ENCODE data around the gene CFAP299. TPM values are rescaled to one million over a fixed set of nuclear protein-coding genes. Genes with fewer than 3 reads are reported as not detected.
"Not testable (repeated sequence)": the region's sequence is repeated elsewhere in the genome, so short reads cannot be mapped to it uniquely, and the experiment has no call there.

Gene CFAP299
- total RNA-seq, 4 donors from 2014 or later, result not detected

DNA sequence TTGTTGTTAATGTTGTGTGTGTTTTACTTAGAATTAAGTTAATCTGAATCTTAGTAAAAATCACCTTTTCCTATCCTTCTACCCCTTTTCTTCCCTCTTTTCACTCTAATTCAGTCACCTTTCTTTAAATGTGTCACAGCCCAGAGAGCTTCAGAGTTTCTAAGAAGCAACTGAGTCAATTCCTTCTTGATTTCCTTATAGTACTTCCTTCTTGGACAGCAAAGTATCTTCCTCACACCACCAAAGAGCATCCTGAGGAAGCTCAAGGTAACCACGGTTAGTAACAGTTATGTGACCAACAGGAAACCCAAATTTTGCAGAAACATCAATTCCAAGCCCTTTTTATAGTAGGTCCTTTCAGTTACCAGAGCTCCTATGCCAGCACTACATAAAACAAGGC lies 451.8 kb downstream of the CFAP299 start:
- Histone ChIP-seq H3K4me3 (no peak overlapping the region), H3K36me3 (no peaks in the 10 kb centered on the region), H3K27me3 (no peaks in the 10 kb centered on the region), H3K4me1 (no peaks in the 10 kb centered on the region), H3K9me3 (no peaks in the 10 kb centered on the region), H3K27ac (no peak overlapping the region)
- no peak for TF ChIP-seq POLR2A (IDR thresholded peaks at IDR 0.05)
- TF ChIP-seq, protein P1, sequence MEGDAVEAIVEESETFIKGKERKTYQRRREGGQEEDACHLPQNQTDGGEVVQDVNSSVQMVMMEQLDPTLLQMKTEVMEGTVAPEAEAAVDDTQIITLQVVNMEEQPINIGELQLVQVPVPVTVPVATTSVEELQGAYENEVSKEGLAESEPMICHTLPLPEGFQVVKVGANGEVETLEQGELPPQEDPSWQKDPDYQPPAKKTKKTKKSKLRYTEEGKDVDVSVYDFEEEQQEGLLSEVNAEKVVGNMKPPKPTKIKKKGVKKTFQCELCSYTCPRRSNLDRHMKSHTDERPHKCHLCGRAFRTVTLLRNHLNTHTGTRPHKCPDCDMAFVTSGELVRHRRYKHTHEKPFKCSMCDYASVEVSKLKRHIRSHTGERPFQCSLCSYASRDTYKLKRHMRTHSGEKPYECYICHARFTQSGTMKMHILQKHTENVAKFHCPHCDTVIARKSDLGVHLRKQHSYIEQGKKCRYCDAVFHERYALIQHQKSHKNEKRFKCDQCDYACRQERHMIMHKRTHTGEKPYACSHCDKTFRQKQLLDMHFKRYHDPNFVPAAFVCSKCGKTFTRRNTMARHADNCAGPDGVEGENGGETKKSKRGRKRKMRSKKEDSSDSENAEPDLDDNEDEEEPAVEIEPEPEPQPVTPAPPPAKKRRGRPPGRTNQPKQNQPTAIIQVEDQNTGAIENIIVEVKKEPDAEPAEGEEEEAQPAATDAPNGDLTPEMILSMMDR (IDR thresholded peaks at IDR 0.05), result no peak
- no peak for DNase-seq

DNA sequence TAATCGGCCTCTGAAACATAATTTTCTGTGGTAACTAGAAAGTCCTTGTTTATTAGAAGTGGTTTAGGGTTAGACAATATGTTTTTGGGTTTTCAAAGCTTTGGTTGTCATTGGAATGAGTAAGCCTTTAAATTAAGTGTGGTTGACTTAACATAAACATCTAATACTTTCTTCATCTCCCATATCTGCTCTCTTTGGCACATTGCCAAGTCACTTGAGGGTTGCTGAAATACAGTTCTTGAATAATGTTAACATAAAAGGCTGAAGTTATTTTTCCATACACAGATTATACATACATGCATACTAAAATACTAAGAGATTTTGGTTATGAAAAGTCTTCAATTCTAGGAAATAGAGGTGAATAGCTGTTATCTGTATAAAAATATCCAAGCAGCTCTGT lies 453.3 kb downstream of the CFAP299 start:
- H3K27me3 ChIP-seq, result no peaks in the 10 kb centered on the region
- H3K36me3 ChIP-seq, result no peaks in the 10 kb centered on the region
- H3K27ac ChIP-seq, result no peak overlapping the region
- DNase-seq, result no peak
- H3K4me3 ChIP-seq, result no peak overlapping the region
- TF ChIP-seq, protein P1 (IDR thresholded peaks at IDR 0.05), result no peak
- TF ChIP-seq POLR2A (IDR thresholded peaks at IDR 0.05), result no peak
- no peaks in the 10 kb centered on the region for H3K4me1 ChIP-seq
- H3K9me3 ChIP-seq, result no peaks in the 10 kb centered on the region

DNA sequence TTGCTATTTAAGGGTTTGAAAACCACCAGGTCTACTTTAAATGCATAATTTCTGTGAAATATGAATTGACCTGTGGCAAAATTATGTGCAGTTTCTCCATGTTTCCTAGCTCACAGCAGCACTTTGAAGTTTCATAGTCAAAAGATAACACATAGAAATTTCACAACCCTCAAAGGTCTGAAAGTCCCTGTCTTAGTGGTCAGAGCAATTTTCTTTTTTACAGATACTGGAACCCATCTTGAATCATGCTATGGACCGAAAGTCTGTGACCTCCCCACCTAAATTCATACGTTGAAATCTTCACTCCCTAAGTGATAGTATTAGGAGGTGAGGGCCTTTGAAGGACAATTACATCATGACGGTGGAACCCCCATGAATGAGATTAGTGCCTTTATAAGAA lies 454.6 kb downstream of the CFAP299 start:
- no peak for DNase-seq
- no peak overlapping the region for H3K27ac ChIP-seq
- H3K4me3 ChIP-seq, result no peak overlapping the region
- H3K4me1 ChIP-seq, result no peaks in the 10 kb centered on the region
- H3K36me3 ChIP-seq, result no peaks in the 10 kb centered on the region
- no peaks in the 10 kb centered on the region for H3K9me3 ChIP-seq
- H3K27me3 ChIP-seq, result no peaks in the 10 kb centered on the region
- no peak for TF ChIP-seq POLR2A (IDR thresholded peaks at IDR 0.05)
- TF ChIP-seq, protein P1 (IDR thresholded peaks at IDR 0.05), result no peak

DNA sequence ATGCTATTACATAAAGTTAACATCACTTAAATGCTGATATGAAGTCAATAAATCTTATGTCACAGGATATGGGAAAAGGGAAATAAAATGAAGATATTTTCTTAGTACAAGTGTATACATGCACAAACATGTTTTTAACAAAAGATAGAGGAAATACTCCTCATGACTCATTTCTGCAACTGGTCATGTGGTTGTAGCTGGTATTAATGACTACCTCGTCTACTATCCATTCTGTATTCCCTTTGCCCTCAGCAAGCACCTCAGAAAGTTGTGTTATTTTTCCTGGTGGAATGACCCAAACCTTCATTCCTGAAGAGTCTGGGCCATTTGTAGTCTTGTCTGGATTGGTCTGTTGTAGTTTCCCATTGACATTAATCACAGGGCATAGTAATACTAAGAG lies 458.1 kb downstream of the CFAP299 start:
- DNase-seq, H3K27ac ChIP-seq, H3K9me3 ChIP-seq, H3K27me3 ChIP-seq, H3K4me3 ChIP-seq, H3K4me1 ChIP-seq, H3K36me3 ChIP-seq: not testable (repeated sequence)

DNA sequence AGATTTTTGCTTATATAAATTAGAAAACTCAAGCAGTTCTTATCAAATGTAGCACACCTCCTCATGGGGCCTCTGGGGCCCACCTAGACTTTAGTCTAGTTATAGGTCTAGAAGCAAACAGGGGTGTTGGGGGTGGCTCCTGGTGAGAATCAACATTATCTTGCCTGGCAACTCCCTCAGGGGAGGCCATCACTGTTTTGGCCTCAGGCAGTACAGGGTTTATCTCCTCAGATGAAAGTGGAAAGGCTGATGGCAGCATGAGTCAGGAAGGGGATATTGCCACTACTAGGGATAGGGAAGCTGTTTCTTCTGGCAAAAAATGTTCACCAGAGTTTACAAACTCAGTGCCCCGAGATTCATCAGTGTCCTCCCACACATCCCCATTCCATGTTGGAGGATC lies 462.6 kb downstream of the CFAP299 start:
- no peaks in the 10 kb centered on the region for H3K27me3 ChIP-seq
- H3K4me3 ChIP-seq, result no peak overlapping the region
- no peak overlapping the region for H3K27ac ChIP-seq
- TF ChIP-seq, protein P1 (IDR thresholded peaks at IDR 0.05), result no peak
- TF ChIP-seq POLR2A (IDR thresholded peaks at IDR 0.05), result no peak
- H3K36me3 ChIP-seq, result no peaks in the 10 kb centered on the region
- no peak for DNase-seq
- no peaks in the 10 kb centered on the region for H3K9me3 ChIP-seq
- H3K4me1 ChIP-seq, result no peaks in the 10 kb centered on the region

DNA sequence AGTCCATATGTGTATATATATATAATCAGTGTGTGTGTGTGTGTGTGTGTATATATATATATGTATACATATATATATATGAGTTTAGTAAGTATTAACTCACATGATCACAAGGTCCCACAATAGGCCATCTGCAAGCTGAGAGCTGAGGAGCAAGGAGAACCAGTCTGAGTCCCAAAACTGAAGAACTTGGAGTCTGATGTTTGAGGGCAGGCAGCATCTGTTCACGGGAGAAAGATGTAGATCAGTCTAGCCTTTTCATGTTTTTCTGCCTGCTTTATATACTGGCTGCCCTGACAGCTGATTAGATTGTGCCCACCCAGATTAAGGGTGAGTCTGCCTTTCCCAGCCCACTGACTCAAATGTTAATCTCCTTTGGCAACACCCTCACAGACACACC lies 465.2 kb downstream of the CFAP299 start:
- not testable (repeated sequence) for H3K36me3 ChIP-seq, H3K27me3 ChIP-seq, H3K27ac ChIP-seq, H3K4me1 ChIP-seq, H3K9me3 ChIP-seq, H3K4me3 ChIP-seq, DNase-seq

DNA sequence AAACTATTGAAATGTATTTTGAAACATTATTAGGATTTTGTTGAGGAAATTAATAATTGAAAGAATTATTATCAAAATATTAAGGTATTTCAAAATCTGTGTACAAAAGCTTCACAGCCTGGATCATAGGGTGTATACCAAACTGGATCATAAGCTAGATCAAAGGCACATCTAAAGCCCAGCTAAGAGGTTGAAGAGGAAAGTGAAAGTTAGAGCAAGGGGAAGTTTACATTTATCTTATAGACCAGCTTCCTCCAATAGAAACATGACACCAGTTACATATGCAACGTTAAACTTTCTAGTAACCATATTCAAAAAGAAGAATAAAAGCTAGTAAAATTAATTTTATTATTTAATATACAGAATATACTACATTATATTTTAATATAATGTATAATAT lies 467.8 kb downstream of the CFAP299 start:
- no peaks in the 10 kb centered on the region for H3K9me3 ChIP-seq
- DNase-seq, result no peak
- TF ChIP-seq POLR2A (IDR thresholded peaks at IDR 0.05), result no peak
- TF ChIP-seq, protein P1 (IDR thresholded peaks at IDR 0.05), result no peak
- H3K4me1 ChIP-seq, result no peaks in the 10 kb centered on the region
- no peak overlapping the region for H3K4me3 ChIP-seq
- no peaks in the 10 kb centered on the region for H3K27me3 ChIP-seq
- no peaks in the 10 kb centered on the region for H3K36me3 ChIP-seq
- no peak overlapping the region for H3K27ac ChIP-seq

All from Peyer's patch (tissue), 4 donors.